ENCODE measurements around the gene SPOCK1.

Gene SPOCK1

GRCh38 chr5:137034213-137034612, 464.9 kb downstream of the SPOCK1 start:
- FAIRE-seq (no peak), DNase-seq (ENCODE audit: low spot score) (no peak)

DNA sequence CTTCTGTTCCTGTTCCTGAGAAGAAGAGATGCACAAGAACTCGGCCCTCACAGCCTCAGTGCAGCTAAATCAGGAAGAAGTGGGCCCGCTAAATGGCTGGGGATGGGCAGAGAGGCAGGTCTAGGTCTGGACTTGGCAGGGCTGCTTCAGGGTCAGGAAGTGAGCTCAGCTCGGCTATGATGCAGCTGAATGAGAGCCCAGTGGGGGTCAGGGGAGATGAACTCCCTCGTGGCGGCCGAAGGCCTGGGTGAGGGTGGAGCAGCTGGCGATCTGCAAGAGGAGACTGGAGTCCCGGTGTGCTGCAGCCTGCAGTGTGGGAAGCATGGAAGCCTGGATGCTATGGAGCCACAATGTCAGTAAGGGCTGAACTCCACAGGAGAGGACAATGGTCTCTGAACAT, 466.2 kb downstream of the SPOCK1 start:
- FAIRE-seq (no peak), DNase-seq (ENCODE audit: low spot score) (no peak)

GRCh38 chr5:137027758-137028157, 471.4 kb downstream of the SPOCK1 start:
- no peak for FAIRE-seq
- DNase-seq (ENCODE audit: low spot score) = no peak

- no peak for FAIRE-seq
- no peak for DNase-seq (ENCODE audit: low spot score)
Measured at GRCh38 chr5:137026296-137026695, 472.8 kb downstream of the SPOCK1 start.

GRCh38 chr5:137024044-137024443, 475.1 kb downstream of the SPOCK1 start:
- FAIRE-seq (no peak), DNase-seq (ENCODE audit: low spot score) (no peak)

DNA sequence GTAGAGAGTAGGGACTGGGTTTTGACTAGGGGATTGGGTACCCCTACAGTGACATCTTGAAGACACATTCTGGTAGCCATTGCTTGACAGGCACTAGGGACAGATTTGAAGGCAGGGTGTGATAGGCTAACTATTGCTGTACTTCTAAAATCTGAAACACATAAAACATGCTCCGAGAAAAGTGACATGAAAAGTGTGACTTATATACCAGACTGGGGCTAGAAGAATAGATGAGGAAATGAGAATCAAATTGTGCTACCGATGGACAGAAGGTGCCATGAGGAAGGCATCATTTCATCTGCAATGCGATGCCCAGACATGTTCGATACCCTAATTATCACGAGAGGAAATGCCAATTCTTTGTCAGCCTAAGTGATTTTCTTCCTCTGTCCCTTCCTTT, 475.8 kb downstream of the SPOCK1 start:
- FAIRE-seq (no peak), DNase-seq (ENCODE audit: low spot score) (no peak)

DNA sequence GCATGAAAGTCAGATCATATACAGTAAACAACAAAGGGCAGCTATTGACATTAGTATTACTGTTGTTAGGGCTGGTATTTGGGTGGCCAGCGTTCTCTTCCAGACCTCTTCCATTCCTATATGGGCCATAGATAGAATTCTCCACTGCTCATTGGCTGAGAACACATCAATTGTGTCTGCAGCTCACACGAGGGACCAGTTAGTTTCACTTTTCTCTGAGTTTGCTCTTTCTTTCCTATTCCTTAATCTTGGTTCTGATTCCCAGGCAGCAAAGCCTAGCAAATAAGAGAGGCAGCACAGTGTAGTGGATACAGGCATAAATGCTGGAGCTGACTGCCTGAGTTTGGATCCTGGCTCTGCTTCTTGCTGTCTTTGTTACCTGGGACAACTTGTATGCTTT, 476.4 kb downstream of the SPOCK1 start:
- DNase-seq (ENCODE audit: low spot score) = no peak
- no peak for FAIRE-seq

DNA sequence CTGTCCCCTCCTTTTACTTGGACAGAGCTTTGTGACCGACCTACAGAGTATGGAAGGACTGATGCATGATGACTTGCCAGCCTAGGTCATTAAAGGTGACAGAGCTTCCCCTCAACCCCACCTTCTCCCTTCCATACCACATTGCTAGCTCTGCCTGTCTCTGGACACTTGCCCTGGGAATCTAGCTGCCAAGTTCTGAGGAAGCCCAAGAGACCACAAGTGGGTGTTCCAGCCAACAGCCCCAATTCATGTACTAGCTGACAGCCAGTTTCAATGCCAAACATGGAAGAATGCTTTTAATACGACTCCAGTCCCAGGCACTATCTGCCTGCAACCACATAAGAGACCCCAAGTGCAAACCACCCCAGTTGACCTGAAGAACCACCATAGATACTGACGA, 477.1 kb downstream of the SPOCK1 start:
- FAIRE-seq (no peak), DNase-seq (ENCODE audit: low spot score) (no peak)

- FAIRE-seq (no peak), DNase-seq (ENCODE audit: low spot score) (no peak)
Measured at GRCh38 chr5:137019229-137019628, 479.9 kb downstream of the SPOCK1 start.

DNA sequence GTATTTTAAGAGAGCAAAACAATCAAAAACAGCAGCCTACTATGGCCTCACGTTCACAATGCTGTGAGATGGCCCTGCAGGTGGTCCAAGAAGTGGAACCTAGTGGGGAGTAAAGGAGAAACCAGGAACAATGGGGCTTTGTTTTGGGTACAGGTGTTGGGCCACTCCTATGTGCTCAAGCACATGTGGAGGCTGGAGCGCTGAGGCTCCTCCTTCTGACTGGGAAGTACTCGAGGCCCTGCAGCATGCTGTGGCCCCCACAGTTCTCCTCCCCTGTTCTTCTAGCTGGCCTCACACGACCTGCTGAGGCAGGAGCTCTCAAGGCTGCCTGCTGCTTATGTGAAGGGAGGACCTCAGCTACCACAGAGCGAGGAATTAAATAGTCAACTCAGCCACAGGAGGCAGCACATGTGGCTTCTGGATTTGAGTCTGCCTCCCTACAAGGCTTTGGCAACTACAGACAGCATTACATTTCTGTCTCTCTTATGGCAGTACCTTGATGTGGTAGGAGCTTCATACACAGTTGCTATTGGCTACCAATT, 482.3 kb downstream of the SPOCK1 start:
- DNase-seq (ENCODE audit: low spot score) = no peak
- no peak for FAIRE-seq

GRCh38 chr5:137015540-137016116, 483.5 kb downstream of the SPOCK1 start:
- no peak for DNase-seq (ENCODE audit: low spot score)
- no peak for FAIRE-seq

DNA sequence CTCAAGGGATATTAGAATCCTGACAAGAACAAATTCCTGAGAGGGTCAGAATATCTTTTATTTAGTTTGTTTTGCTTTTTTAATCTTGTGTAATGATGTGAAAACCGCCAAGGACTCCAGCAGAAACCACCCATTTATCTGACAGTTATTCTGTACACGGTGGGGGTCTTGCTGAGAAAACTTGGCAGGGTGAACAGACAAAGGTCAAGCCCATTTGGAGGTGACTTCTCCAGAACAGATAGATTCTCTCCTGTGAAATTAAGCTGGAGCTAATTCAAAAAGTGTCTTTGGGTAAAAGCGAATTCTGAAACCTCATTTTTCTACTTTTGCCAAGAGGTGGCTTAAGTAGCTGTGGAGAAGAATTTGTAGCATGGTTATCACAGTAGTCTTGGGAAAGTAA, 484.4 kb downstream of the SPOCK1 start:
- no peak for DNase-seq (ENCODE audit: low spot score)
- no peak for FAIRE-seq

- FAIRE-seq (no peak), DNase-seq (ENCODE audit: low spot score) (no peak)
Measured at GRCh38 chr5:137010226-137010625, 488.9 kb downstream of the SPOCK1 start.

DNA sequence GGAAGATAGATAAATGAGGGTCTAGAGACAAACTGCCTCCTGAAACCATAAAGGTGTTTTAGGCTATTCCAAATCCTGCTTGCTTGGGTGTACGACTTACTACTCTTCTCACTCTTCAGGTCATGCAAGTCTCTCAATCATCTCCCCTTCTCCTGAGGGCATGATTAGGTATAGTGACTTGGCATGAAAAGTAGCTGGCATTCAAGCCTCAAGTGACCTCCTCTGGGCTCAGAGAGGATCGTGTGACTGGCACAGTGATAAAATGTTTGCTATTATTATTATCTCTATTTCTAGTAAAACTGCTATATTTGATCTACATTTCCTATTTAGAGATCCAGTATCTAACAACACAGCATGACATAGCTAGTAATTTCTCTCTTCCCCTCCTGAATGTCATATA, 494.8 kb downstream of the SPOCK1 start:
- DNase-seq (ENCODE audit: low spot score) (no peak), FAIRE-seq (no peak)

GRCh38 chr5:137001026-137001569, 498.0 kb downstream of the SPOCK1 start:
- no peak for FAIRE-seq
- no peak for DNase-seq (ENCODE audit: low spot score)

DNA sequence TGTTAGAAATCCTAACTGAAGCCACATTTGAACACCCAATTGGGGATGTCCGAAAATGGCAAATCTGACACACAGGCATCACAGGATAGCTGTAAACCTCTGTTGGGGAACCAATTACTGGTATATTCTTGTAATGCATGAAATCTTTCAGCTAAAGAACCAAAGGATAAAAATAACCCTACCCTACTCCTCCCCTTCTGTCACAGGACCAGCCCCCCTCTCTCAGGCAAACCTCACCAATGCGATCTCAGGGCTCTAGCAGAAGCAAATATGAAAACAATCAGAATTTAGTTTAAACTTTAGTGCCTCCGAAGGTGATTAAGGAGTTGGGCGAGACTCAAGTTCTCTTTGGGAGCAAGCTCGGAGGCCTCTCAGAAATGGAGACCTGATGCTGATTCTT, 499.3 kb downstream of the SPOCK1 start:
- FAIRE-seq = no peak
- no peak for DNase-seq (ENCODE audit: low spot score)

GRCh38 chr5:136998854-136999357, 500.2 kb downstream of the SPOCK1 start:
- DNase-seq (ENCODE audit: low spot score) = no peak
- no peak for FAIRE-seq

DNA sequence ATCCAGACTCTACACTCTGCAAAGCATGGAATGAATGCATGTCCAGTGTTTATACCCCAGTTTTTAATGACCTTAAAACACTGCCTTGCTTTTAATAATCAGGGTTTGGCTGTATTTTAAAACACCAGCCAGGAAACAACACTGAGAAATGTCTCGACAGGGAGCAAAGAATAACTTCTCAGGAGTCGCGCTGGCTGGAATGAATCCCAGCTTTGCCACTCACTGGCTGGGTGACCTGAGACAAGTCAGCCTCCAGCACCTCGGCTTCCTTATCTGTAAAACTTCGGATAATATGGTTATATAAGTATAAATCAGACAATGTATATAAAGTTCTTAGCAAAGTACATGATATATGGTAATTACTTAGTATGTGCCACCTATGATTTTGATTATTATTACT, 505.0 kb downstream of the SPOCK1 start:
- FAIRE-seq = no peak
- no peak for DNase-seq (ENCODE audit: low spot score)

DNA sequence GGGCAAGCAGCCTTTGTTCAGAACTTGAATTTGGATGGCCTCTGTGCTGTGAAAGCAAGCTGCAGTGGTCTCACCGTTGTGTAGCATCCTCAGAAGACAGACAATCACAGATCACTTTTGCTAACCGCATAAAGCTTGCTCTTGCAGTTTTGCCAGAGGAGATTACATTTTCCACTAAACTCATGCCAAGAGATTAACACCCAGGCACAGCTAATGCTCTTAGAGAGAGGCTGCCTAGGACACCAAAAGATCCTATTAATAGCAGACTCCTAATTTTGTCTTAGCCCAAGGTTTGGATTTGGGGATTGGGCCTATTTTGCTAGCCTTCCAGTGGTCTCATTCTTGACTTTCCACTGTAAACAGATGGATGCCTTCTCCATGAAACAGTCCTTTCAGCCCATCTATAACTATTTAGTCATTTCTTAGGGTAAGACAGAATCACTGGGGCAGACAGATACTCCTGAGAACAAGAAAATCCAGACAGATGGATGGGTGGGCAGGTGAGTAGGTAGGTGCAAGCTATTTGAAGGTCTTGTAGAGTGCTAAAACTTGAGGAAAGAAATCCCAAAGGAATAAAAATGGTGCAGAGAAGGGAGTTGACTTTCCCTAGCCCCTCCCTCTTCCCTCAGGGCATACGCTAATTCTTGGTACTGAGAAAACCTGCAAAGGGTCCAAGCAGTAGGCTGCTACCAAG, 506.2 kb downstream of the SPOCK1 start:
- no peak for DNase-seq (ENCODE audit: low spot score)
- no peak for FAIRE-seq

DNA sequence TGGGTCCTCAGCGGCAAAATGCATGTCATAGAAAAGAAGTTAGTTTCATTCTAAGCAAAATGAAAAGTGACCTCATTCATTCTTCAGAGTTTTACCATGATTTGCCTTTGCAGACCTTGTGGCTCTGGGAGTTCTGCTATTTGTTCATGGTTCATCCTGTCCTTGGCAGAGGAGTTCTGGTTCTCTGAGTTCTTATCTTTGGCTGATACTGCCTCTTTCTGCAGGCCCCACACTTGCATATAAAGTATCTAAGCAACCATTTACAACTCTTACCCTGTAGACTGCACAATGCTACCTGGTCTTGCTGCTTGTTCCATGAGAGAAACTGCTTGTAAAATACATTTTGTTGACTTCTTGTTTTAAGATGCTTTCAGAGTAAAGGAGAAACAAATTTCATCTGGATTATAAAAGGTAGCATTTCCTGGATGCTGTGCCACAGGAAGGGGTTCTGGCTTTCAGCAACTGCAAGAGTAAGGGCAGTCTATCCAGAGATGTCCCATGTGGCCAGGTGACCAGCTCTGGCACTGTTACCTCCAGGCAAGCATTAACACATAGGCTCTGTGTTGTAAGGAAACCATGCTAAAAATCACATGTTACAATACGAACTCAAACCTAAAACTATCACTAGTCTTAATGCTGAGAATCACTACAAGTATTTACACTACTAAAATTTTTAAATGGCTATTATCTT, 513.2 kb downstream of the SPOCK1 start:
- DNase-seq (ENCODE audit: low spot score) (no peak), FAIRE-seq (no peak)

- FAIRE-seq (no peak), DNase-seq (ENCODE audit: low spot score) (no peak)
Measured at GRCh38 chr5:136984772-136985446, 514.2 kb downstream of the SPOCK1 start.

- DNase-seq (ENCODE audit: low spot score) (no peak), FAIRE-seq (no peak)
Measured at GRCh38 chr5:136981936-136982335, 517.2 kb downstream of the SPOCK1 start.
